ENCODE results near the gene GSAP.

The GSAP gene

DNA sequence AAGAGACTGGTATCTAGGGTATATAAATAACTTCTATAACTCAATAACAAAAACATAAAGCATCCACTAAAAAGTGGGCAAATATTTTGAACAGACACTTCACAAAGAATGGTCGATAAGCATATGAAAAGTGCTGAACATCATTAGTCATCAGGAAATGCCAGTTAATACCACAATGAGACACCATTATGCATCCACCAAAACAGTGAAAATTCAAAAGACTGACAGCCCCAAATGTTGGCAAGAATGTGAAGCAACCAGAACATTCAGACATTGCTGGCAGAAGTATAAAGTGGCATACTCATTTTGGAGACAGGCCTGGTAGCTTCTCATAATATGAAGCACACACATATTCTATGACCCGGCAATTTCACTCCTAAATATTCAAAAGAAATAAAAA lies 26.5 kb upstream of the GSAP start:
- DNase-seq (ENCODE audit: low read depth), result peak; percentile 59
- H3K4me3 ChIP-seq (ENCODE audit: control insufficient read depth, low read depth, low read length), result no peak overlapping the region
- TF ChIP-seq, protein P1, sequence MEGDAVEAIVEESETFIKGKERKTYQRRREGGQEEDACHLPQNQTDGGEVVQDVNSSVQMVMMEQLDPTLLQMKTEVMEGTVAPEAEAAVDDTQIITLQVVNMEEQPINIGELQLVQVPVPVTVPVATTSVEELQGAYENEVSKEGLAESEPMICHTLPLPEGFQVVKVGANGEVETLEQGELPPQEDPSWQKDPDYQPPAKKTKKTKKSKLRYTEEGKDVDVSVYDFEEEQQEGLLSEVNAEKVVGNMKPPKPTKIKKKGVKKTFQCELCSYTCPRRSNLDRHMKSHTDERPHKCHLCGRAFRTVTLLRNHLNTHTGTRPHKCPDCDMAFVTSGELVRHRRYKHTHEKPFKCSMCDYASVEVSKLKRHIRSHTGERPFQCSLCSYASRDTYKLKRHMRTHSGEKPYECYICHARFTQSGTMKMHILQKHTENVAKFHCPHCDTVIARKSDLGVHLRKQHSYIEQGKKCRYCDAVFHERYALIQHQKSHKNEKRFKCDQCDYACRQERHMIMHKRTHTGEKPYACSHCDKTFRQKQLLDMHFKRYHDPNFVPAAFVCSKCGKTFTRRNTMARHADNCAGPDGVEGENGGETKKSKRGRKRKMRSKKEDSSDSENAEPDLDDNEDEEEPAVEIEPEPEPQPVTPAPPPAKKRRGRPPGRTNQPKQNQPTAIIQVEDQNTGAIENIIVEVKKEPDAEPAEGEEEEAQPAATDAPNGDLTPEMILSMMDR (conservative IDR thresholded peaks at IDR 0.05; ENCODE audit: control insufficient read depth, insufficient read depth, low read depth, low read length), result no peak

DNA sequence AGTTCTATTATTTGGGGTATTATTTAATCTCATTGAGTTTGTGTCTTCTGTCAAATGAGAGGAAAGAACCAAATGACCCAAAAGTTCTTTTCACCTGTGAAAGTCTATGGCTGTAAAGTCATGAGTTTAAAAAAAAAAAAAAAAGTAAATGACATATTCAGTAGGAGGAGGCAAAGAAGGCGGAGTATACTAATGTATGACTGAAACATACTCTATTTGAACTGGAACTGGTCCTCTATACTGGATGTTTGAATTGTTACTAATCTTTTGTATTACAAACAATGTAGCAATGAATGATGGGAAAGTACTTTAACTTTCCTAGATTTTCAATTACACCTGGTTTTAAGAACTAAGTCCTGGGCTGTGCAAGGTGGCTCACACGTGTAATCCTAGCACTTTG lies 24.9 kb upstream of the GSAP start:
- TF ChIP-seq, protein P1 (conservative IDR thresholded peaks at IDR 0.05; ENCODE audit: control insufficient read depth, insufficient read depth, low read depth, low read length), result no peak
- no peak overlapping the region for H3K4me3 ChIP-seq (ENCODE audit: control insufficient read depth, low read depth, low read length)
- DNase-seq (ENCODE audit: low read depth), result peak; percentile 27

DNA sequence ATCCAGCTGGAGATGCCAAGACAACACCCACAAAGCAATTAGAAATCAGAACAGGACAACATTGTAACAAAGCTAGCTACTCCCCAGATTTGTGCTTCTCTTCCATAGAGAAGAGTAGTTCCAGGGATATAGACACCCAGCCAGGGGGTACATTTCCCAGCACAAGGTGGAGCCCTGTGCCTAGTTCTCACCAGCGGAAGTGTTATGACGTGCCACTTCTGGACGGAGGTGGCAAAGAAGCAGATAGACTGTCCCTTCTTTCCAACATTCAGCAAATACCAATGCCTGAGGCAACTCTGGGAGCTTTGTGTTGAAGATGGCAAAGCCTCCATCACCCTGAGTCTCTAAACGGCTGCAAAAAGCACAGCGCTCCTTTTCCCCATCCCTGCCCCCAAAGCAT lies 23.4 kb upstream of the GSAP start:
- no peak overlapping the region for H3K4me3 ChIP-seq (ENCODE audit: control insufficient read depth, low read depth, low read length)
- peak; percentile 37 for DNase-seq (ENCODE audit: low read depth)
- TF ChIP-seq, protein P1 (conservative IDR thresholded peaks at IDR 0.05; ENCODE audit: control insufficient read depth, insufficient read depth, low read depth, low read length), result peak; percentile 33

DNA sequence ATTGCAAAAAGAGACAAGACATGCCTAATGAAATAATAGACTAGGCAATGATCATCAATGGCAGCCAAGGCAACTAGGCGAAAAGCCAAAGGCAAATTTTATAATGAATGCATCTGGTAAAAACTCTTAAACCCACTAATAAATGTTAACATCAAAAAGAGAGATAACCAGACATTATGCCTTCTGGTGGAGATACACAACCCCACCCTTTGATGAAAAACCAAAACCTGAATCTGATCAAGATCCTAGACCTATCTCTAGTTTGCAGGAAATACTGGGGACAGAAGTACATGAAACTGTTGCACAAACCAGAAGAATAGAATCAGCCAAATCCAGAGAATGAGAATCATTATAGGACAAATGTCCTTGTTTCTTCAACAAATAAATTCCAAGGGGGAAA lies 22.0 kb upstream of the GSAP start:
- TF ChIP-seq, protein P1 (conservative IDR thresholded peaks at IDR 0.05; ENCODE audit: control insufficient read depth, insufficient read depth, low read depth, low read length), result no peak
- DNase-seq (ENCODE audit: low read depth), result no peak

DNA sequence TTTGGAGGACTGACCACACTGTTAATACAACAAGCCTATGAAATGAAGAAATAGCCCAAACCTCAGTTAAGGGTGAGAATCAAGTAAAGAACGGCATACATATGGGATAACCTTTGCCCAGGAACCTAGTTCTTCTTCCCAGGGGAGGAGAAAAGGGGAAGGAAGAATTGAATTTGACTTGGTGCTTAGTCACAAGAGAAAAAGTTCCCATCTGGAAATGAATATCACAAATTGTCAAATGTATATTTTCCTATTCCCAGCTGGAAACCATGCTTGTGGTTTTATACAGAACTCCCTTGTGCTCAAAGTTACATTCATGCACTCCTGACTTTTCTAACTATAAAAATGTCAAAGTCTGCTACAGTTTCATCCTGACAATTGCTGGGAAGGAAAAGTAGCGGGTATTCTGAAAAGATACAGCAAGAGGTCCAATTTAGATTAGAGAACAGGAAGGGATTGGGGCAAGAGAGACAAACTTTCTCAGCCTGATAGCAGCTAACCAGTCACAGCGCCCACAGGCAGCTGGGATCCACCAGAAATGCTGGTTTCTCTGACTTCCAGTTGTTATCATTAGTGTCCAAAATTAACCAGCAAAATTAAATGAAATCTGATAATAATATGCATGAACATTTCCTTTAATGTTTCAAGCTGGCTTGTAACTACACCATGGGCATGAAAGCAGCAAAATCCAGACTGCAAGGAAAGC lies 18.6 kb upstream of the GSAP start:
- H3K4me3 ChIP-seq (ENCODE audit: control insufficient read depth, low read depth, low read length), result no peak overlapping the region
- TF ChIP-seq, protein P1 (conservative IDR thresholded peaks at IDR 0.05; ENCODE audit: control insufficient read depth, insufficient read depth, low read depth, low read length), result no peak
- DNase-seq (ENCODE audit: low read depth), result peak; percentile 70

More for the DNA sequence above, 22.0 kb upstream of the GSAP start:
- no peak overlapping the region for H3K4me3 ChIP-seq (ENCODE audit: control insufficient read depth, low read depth, low read length)

DNA sequence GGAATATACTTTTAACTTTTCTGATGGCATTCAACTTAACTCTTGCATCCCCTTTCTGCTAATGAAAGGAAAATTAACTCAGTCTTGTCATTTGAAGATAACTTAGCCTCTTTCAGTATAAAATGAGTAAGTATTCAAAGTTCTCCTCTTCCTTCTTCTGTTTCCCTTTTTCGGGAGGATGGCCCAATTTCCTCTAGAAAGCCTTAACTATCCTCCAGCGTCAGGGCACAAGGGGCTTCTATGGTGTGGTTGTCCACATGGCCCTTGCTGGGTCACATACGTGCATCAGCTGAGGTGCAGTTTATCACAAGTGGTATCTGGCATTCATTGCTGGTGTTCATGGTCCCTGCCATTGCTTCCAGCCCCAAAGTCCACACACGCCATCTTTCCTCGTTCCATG lies 17.8 kb upstream of the GSAP start:
- no peak for DNase-seq (ENCODE audit: low read depth)
- TF ChIP-seq, protein P1 (conservative IDR thresholded peaks at IDR 0.05; ENCODE audit: control insufficient read depth, insufficient read depth, low read depth, low read length), result no peak
- H3K4me3 ChIP-seq (ENCODE audit: control insufficient read depth, low read depth, low read length), result no peak overlapping the region

Measured in fibroblast of mammary gland (primary cell).